HG03378 (cell line): ENCODE measurements around the gene ABAT.
"Not testable (repeated sequence)": the region's sequence is repeated elsewhere in the genome, so short reads cannot be mapped to it uniquely, and the experiment has no call there.

Experiments
- ATAC-seq: cut with Tn5 transposase; IDR thresholded peaks from one replicate; pipeline ENCODE4 v1.9.1; 2021; ENCODE audit warnings: mild to moderate bottlenecking, moderate library complexity; ENCODE audit not compliant: unreplicated experiment

Gene ABAT

DNA sequence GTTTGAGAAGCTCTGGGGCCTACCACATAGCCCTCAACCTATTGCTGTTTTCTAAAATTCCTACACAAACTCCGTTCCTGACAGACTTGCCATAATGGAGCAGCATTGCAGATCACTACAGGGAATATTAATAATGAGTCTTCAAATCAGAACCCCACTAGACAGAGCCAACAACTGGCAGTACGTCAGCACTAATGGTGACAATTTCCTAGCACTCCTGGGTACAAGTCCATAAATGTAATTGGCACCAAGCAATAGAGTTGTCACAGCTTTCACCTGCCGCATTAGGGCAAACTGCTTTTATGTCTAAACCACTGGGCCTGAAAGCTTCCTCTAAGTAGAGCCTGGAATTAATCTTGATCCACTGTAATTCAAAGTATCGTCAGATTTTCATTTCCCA lies 25.5 kb upstream of the ABAT start:
- no peak for ATAC-seq

DNA sequence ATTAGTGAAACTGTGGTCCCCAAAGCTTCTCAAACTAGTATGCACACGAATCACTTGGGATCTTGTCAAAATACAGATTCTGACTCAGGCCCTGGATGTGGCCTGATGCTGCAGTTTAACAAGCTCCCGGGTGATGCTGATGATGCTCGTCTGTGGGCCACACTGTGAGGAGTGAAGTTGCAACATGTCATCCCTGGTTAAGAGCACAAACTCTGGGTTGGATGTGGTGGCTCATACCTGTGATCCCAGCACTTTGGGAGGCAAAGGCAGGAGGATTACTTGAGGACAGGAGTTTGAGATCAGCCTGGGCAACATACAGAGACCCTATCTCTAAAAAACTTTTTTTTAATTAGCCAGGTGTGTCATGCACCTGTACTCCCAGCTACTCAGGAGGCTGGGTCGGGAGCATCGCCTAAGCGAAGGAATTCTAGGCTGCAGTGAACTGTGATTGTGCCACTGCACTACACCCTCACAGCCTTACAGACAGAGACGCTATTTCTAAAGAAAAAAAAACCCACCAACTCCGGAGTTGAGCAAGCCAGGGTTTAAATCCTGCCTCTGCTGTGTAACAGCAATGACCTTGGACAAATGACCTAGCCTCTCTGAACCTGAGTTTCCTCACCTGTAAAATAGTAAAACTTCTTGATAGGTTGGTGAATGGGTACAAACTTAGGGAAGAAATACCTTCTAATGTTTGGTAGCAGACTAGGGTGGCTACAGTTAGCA lies 24.4 kb upstream of the ABAT start:
- ATAC-seq = no peak

DNA sequence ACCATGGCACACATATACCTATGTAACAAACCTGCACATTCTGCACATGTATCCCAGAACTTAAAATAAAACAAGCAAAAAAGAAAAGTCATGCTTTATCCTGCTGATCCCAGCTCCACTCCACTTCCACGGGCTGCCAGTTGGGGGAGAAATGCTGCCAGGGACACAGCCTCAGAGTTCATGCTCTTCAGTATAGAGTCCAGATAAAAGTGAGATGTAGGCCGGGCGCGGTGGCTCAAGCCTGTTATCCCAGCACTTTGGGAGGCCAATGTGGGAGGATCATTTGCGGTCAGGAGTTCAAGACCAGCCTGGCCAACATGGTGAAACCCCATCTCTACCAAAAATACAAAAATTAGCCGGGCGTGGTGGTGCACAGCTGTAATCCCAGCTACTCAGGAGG lies 22.5 kb upstream of the ABAT start:
- not testable (repeated sequence) for ATAC-seq

DNA sequence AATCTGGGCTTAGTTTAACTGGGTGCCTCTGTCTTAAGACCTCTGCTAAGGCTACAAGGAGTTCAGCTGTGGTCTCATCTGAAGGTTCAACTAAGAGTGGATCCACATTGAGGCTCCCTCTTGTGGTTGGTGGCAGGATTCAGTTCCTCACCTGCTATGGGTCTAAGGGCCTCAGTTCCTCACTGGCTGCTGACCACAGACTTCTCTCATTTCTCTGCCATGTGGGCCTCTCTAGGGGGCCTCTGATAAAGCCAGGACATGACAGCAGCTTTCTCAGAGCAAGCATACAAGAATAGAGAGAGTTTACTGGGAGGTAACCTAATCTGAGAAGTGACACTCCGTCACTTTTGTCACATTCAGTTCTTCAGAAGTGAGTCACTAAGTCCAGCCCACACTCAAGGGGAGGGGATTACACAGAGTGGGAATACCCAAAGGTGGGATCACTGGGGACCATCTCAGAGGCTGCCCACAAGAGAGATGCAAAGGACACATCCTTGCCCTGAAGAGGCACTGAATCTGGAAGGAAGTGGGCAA lies 19.2 kb upstream of the ABAT start:
- ATAC-seq = peak; percentile 67

DNA sequence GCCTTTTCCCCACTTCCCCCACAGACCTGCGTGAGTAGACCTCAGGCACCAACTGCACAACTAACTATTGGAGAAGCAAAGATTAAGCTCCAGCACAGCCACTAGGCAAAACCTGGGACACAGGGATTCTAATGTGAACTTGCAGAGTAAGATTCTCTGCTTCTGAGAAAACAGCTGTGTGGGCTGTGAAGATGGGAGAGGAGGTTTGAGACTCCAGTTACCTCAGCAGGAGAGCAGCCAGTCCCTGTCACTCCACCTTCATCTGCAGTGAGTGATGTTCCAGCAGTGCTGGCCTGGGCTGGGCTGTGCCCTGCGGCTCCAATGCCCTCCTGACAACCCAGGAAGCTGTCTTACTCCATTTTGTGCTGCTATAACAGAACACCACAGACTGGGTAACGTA lies 18.0 kb upstream of the ABAT start:
- ATAC-seq = no peak

DNA sequence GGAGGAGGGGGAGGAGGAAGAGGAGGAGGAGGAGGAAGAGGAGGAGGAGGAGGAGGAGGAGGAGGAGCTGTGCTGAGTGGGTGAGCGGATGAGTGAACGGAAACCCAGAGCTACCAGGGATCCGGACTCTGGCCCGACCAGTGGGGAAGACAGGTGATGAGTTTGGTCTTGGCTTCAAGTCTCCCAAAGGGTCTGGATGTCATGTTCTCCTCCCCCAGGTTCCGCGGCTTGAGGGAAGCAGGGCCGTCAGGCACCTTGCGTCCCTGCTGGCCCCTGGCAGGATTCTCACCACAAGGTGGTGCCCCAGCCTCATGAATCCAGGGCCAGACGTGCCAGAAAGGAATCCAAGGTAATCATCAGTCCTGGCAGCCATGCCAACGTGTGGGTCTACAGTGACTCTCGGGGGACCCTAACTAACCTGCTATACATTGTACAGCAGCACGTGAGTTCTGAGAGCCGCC lies 13.5 kb upstream of the ABAT start:
- no peak for ATAC-seq

DNA sequence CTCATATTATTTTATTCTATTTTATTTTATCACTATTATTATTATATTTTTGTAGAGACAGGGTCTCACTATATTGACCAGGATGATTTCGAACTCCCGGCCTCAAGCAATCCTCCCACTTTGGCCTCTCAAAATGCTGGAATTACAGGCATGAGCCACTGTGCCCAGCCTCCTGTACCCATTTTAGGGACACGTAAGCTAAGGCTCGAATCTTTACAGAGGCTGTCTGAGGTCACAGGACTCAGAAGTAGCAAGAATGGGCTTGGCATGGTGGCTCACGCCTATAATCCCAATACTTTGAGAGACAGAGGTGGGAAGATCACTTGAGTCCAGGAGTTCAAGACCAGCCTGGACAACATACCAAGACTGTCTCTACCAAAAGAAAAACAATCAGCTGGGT lies 12.7 kb upstream of the ABAT start:
- no peak for ATAC-seq

DNA sequence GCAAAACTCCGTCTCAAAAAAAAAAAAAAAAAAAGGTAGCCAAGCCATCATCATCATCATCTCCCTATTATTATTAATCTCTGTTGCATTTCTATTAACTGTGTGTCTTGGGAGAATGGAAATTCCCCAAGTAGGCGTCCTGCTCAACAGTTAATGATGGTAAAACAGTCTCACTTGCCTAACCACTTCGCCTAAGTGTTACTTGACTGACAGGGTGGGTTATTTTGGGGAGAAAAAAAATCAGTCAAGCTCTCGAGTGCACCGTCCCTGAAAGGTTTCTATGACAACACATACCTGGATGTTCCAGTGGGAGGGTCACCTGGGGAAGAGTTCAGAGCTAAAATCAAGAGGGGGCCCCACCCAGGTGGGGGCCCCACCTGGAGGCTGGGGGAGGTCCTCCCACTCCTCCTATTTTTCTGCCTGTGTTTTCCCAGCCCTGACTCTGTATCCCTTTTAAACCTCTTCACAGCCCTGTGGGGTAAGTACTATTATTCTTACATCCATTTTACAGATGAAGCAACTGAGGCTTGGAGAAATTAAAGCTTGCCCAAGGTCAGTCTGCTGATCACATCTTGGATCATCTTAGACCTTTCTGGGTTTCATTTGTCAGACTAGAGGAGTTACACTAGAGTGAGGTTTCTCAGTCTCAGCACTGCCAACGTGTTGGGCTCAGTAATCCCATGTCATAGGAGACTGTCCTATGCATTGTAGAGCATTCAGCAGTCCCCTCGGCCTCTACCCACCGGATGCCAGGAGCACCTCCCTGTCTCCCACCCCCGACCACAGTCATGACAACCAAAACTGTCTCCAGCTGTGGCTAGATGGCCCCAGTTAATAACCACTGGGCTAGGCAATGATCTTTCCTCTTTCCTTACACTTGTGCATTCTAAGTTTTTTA lies 11.0 kb upstream of the ABAT start:
- ATAC-seq = no peak

DNA sequence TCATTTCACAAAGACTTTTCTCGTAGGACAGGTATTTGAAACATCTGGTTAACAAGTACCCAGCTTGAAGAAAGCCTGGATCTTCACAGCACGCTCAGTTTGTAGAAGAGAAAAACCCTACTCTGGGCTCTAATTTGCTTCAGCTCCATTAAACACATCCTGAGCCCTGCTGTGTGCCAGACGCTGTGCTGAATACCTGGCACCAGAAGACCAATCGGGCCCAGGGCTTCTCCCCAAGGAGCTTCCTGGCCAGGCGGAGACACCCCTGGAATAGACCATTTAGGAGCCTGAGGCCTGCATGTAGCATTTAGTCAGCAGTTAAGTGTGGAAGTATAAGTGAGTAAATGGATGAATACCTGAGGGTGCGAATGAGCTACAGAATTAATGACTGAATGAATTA lies 8.9 kb upstream of the ABAT start:
- ATAC-seq = no peak

DNA sequence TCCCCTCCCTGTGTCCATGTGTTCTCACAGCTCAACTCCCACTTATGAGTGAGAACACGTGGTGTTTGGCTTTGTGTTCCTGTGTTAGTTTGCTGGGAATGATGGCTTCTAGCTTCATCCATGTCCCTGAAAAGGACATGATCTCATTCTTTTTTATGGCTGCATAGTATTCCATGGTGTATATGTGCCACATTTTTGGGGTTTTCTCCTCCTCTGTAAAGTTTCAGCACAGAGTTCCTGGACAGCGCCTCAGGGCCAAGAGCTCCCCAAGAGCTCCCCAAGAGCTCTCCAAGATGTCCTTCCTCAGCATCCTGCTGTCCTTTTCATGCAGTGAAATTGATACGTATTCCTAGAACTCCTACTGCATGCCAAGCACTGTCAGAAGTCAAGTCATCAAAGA lies 6.9 kb upstream of the ABAT start:
- no peak for ATAC-seq

DNA sequence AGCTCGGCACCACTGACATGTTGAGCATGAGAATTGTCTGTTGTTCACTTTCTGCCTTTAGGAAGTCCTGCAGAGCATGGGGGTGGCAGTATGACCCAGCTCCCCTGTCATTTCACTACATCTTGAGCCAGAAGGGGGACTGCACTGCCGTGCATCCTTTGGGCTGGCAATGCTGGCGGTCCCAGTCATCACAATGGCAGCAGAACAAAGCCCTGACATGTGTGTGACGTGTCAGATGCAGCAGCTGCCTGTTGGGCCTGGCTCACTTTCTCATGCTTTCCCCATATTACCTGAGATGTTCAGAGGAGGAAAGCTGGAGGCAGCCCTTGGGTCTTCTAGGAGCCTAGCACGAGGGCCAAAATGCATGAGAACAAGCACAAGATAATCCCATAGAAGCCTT lies 6.3 kb upstream of the ABAT start:
- no peak for ATAC-seq

DNA sequence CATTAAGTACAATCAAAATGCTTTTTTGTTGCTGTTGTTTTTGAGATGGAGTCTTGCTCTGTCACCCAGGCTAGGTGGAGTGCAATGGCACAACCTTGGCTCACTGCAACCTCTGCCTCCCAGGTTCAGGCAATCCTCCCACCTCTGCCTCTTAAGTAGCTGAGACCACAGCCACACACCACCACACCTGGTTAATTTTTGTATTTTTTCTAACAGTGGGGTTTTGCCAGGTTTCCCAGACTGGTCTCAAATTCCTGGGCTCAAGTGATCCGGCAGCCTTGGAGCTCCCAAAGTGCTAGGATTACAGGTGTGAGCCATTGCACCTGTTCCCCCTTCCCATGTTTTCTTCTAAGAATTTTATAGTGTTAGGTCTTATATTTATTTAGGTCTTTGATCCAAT lies 4.9 kb upstream of the ABAT start:
- ATAC-seq = no peak

DNA sequence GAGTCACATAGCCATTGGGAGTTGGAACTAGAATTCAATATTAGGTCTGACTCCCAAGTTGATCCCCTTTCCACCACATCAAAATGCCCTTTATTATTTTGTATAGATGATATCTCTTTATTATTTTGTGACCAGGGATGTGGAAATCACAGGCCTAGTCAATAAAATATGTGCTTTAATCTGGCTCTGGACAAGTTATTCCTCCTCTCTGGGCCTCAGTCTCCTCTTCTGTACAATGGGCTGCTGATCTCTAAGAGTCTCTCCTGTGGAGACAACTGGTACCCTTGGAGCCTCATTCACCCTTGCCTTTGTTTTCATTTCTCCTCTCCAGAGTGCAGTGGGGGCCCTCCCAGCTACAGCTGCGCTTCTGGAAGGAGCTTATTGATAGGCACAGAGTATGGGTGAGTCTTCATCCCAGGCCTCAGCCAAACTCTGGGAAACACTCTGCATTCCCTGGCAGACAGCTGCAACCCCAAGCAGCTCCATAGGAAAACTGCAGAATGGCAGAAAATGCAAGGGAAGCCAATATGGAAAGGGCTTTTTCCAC lies 4.3 kb upstream of the ABAT start:
- no peak for ATAC-seq

DNA sequence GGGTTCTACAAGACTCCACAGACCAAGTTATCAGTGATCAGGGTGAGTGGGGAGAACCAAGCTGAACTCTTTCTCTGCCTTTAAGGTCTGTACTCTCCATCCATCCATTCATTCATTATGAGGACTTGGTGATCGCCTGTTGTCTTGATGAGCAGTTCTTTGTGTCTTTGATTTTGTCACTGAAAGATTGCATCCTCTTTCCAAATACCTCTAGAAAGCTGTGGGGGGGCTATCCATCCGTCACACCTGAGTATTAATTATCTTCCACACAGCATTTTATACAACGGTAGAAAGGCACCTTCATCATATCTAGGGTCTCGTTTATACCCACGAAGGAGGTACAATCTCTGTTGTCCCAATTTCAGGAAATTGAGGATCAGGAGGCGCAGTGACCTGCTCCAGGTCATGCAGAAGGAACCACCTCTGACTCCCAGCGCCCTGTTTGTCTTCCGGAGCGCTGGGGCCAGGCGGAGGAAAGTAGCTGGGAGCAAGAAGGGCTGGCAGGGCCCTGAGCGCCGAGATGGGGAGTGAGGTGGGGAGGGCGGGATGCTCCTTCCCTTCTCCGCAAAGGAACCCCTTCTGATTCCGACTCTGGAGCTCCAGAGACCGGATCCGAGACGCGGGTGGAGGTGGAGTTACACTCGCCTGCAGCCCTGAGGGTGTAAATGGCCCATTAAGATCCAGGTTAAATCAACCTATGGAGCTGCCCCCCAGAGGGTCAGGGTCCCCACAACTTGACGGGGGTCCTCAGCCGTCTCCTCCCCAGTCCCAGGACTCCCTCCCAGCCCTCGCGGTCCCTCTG lies 605 bp upstream of the ABAT start:
- peak; percentile 34 for ATAC-seq

DNA sequence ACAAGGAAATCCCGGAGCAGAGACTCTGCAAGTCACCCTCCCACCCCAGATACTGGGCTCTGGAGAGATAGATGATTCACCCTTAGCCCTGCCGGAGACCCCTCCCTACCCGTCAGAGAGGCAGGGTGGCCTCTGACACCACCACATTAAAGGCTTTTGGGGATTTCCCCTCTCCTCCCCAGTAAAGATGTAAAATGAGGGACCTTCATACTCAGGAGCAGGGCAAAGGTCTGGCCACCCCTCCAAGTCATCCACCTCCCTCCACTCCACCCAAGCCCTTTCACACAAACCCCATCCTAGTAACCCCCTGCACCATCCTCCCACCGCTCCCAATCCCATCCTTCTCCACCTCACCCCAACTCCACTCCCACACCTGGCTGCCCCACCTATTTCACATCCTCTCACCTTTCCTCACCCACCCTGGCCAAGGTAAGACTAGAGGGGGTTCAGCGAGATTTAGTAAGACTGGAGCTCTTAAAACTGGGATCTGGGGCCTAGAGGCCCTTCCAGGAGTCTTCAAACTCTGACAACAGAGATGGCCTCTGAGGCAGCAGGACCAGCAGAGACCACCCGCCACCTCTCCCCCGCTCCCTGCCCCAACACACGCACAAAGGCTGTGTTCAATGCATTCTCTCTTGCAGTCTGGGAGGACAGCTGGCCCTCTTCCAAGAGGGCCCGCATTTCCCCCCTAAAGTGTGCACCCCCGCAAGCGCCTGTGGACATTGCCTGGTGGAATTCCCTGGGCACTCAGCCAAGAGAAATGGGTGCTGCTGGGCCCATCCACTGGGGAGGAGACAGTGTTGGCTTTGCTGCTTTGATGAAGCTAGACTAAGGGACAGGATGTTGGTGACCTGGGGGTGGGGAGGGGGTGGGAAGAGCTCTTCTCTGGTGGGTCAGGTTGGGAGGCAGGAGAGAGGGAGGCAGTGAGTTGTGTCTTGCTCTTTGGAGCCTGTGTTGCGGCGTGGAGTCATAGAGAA lies 1.1 kb downstream of the ABAT start:
- no peak for ATAC-seq

DNA sequence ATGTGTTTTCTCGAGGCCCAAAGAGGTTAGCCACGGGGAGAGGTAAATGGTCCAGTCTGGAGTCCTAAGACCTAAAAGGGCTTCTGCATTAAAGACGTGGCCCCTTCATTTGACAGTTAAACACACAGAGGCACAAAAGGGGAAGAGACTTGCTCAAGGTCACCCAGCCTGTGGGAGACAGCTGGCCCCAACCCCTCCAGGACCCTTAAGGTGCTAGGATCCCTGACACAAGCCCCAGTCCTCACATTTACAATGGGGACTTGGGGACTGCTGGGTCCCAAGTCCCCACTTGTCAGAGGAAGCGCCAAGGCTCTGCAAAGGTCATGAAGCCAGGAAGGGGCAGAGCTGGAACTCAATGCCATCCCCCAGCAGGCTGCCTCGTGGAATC lies 1.7 kb downstream of the ABAT start:
- no peak for ATAC-seq

DNA sequence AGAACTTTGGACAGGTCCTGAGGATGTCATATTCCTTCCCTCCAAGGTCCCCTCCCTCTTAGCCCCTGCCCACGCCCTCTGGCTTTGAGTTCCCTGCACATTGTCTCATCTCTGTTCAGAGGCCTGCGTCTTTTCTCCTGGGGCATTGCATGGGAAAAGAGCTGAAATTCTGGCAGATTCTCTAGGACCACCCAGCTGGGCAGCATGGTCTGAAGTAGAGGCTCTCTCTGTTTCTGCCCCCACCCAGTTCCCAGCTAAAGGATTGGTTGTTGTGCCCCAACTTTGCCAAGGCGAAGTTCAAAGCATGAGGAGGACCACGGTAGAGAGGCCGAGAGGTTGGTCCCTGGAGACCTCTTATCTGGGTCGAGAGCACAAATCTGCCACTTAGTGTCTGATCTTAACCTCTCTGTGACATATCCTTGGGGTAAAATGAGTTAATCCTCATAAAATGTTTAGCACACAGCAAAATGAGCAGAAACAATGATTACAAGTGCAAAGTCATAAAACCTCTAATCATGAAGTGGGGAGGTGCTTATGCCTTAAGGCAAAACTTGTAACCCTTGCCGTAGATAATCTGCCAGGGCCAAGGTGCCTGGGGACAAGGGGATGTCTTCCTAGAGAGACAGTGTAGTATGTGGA lies 2.4 kb downstream of the ABAT start:
- no peak for ATAC-seq

DNA sequence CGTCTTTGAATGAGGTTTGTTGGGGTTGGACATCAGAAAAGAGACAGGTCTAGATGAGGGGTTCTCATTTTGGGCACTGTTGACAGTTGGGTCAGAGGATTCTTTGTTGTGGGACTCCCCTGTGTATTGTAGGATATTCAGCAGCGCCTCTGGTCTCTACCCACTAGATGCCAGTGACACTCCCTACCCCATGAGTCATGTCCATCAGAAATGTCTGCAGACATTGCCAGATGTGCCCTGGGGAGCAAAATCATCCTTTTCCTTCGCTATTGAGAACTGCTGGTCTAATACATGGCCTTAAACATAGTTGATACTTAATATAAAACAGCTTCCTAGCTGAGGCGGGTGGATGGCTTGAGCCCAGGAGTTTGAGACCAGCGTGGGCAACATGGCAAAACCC lies 3.1 kb downstream of the ABAT start:
- ATAC-seq = no peak
